Endothelial cell of umbilical vein (primary cell): ENCODE results near the gene ROPN1B. TPM values are rescaled to one million over a fixed set of nuclear protein-coding genes. Genes with fewer than 3 reads are reported as not detected.

Experiments
- BruUV-seq: library from RNA; stranded (reverse); fragments of 400-500 nt; replicated peaks from 2 replicates; lab custom pipeline; 2021; lab: Mats Ljungman, UMichigan
- CTCF ChIA-PET: fragments of 300-600, 350-600 bp; sonication (Branson Sonifier 250); formaldehyde crosslinking; loops from one replicate; lab custom pipeline; 2021; ENCODE audit warnings: antibody characterized with exemption, inconsistent platforms; lab: Charles Lee
- POLR2A ChIA-PET: fragments of 300-600, 350-600 bp; sonication (Branson Sonifier 250); formaldehyde crosslinking; loops from one replicate; lab custom pipeline; 2021; ENCODE audit warnings: antibody characterized with exemption, inconsistent platforms; lab: Charles Lee
- DNase-seq: peaks from one replicate; pipeline ENCODE4 v3.0.0-alpha.2; 2011; ENCODE audit warnings: low read depth, low spot score
- FAIRE-seq: peaks from 2 replicates; lab custom pipeline; 2011; peaks lifted over from hg19 to GRCh38; lab: Jason Lieb, UNC
- H2AFZ ChIP-seq: 2 replicates; pipeline ENCODE4 v1.6.0; 2012; ENCODE audit warnings: low read depth, low read length, control low read depth, inconsistent platforms
- H3K27ac ChIP-seq: 2 replicates; pipeline ENCODE4 v1.5.1; 2011; ENCODE audit warnings: low read depth, mild to moderate bottlenecking, control low read depth, low read length, moderate library complexity; ENCODE audit not compliant: insufficient read depth
- H3K27me3 ChIP-seq, 2 experiments: 2 replicates each; pipeline versions ENCODE4 v1.6.0 to v1.6.1; 2011; ENCODE audit warnings: low read length in 2 of 2, mixed read lengths in 1 of 2; ENCODE audit not compliant: control insufficient read depth in 2 of 2, insufficient read depth in 2 of 2
- H3K36me3 ChIP-seq, 2 experiments: 2 replicates in 1 of 2; 3 replicates in 1 of 2; pipeline ENCODE4 v1.5.1; 2011; ENCODE audit warnings: low read length in 2 of 2, mild to moderate bottlenecking in 1 of 2, moderate library complexity in 1 of 2; ENCODE audit not compliant: control insufficient read depth in 2 of 2, insufficient read depth in 2 of 2; ENCODE audit errors: extremely low read depth in 1 of 2
- H3K4me1 ChIP-seq: 3 replicates; pipeline ENCODE4 v1.5.1; 2011; ENCODE audit warnings: mild to moderate bottlenecking, low read length; ENCODE audit not compliant: control insufficient read depth, insufficient read depth; ENCODE audit errors: extremely low read depth
- H3K4me2 ChIP-seq: 2 replicates; pipeline ENCODE4 v1.6.1; 2011; ENCODE audit warnings: low read length, control low read depth, mixed read lengths; ENCODE audit not compliant: insufficient read depth
- H3K4me3 ChIP-seq, 3 experiments: fragments of 200-600 bp in 1 of 3; sonication (generic), shearing (Covaris generic) in 1 of 3; replicated peaks in 1 of 3; 2 replicates each; pipeline ENCODE4 v1.5.1; 2011 to 2016; ENCODE audit warnings: control low read depth in 3 of 3, low read length in 3 of 3, mild to moderate bottlenecking in 2 of 3, inconsistent platforms in 1 of 3, low read depth in 1 of 3, moderate library complexity in 1 of 3; ENCODE audit not compliant: insufficient read depth in 1 of 3
- H3K79me2 ChIP-seq: 2 replicates; pipeline ENCODE4 v1.6.0; 2012; ENCODE audit warnings: low read length, inconsistent platforms; ENCODE audit not compliant: control insufficient read depth, insufficient read depth
- H3K9ac ChIP-seq: replicated peaks from 2 replicates; pipeline ENCODE3; 2011; ENCODE audit warnings: low read length, control low read depth; ENCODE audit not compliant: insufficient read depth; ENCODE audit errors: extremely low read depth
- H3K9me1 ChIP-seq: replicated peaks from 3 replicates; pipeline ENCODE4 v1.6.0; 2011; ENCODE audit warnings: mild to moderate bottlenecking, low read length; ENCODE audit not compliant: control insufficient read depth, insufficient read depth; ENCODE audit errors: extremely low read depth
- H3K9me3 ChIP-seq: replicated peaks from 2 replicates; pipeline ENCODE4 v1.5.1; 2012; ENCODE audit warnings: low read length, inconsistent platforms; ENCODE audit not compliant: control insufficient read depth, insufficient read depth
- H4K20me1 ChIP-seq: replicated peaks from 2 replicates; pipeline ENCODE3; 2011; ENCODE audit warnings: mild to moderate bottlenecking, low read length; ENCODE audit not compliant: control insufficient read depth, insufficient read depth; ENCODE audit errors: extremely low read depth
- EZH2 ChIP-seq: IDR thresholded peaks from 2 replicates; pipeline ENCODE4 v1.6.1; 2012; ENCODE audit warnings: borderline replicate concordance, low read depth, mild to moderate bottlenecking, moderate library complexity, low read length, inconsistent platforms; ENCODE audit not compliant: severe bottlenecking
- FOS ChIP-seq: IDR thresholded peaks from 2 replicates; pipeline ENCODE4 v1.6.1; 2011; ENCODE audit warnings: mild to moderate bottlenecking, low read length, moderate library complexity, borderline replicate concordance; ENCODE audit not compliant: insufficient read depth
- GATA2 ChIP-seq: IDR thresholded peaks from 2 replicates; pipeline ENCODE4 v1.7.0; 2011; ENCODE audit warnings: low read depth, mild to moderate bottlenecking, moderate library complexity, mixed read lengths, low read length; ENCODE audit not compliant: insufficient read length, insufficient read depth
- JUN ChIP-seq: IDR thresholded peaks from 2 replicates; pipeline ENCODE4 v1.6.1; 2011; ENCODE audit warnings: borderline replicate concordance, low read depth; ENCODE audit not compliant: insufficient read length, insufficient read depth
- MAX ChIP-seq: IDR thresholded peaks from 2 replicates; pipeline ENCODE4 v1.6.1; 2011; ENCODE audit not compliant: insufficient read depth, insufficient read length
- MYC ChIP-seq: IDR thresholded peaks from one replicate; pipeline ENCODE4 v1.6.1; 2011; ENCODE audit warnings: mild to moderate bottlenecking, low read depth, low read length
- POLR2A ChIP-seq: IDR thresholded peaks from 2 replicates; pipeline ENCODE4 v1.6.1; 2012; ENCODE audit warnings: low read depth, mild to moderate bottlenecking, control low read depth, low read length
- POLR2AphosphoS5 ChIP-seq: IDR thresholded peaks from 2 replicates; pipeline ENCODE4 v1.6.1; 2012; ENCODE audit warnings: low read depth, mild to moderate bottlenecking, control low read depth, low read length, moderate library complexity; ENCODE audit not compliant: insufficient read depth
- dilution Hi-C: fragments of 300-500 bp; cut with MboI; formaldehyde crosslinking; loops from one replicate; pipeline ENCODE4 v1.15.0; 2019; ENCODE audit warnings: low sequenced_read_pairs; ENCODE audit not compliant: extremely low pct_ligation_motif_present
- intact Hi-C: fragments of 100-400 bp; cut with micrococcal nuclease; formaldehyde crosslinking; loops from one replicate; pipeline ENCODE4 v1.10.0; 2022
- polyA plus RNA-seq, 4 experiments: library from polyadenylated mRNA; depleted of rRNA in 3 of 4; stranded (reverse) in 3 of 4; unstranded in 1 of 4; fragments of >200 nt; gene quantifications; 2 replicates each; pipeline versions ENCODE4 v1.2.1 to v1.2.3, GENCODE V29; 2011 to 2012; ENCODE audit warnings: missing spikeins in 1 of 4
- total RNA-seq: library from RNA; stranded (reverse); gene quantifications from 2 replicates; pipeline ENCODE4 v1.2.3, GENCODE V29; 2021
- TF ChIP-seq, protein P1 (sequence below), 2 donors: IDR thresholded peaks; 1 replicate in 1 of 2; 2 replicates in 1 of 2; pipeline ENCODE4 v1.5.1; 2011; ENCODE audit warnings: low read length in 2 of 2, mild to moderate bottlenecking in 2 of 2, moderate library complexity in 2 of 2, control low read depth in 1 of 2, inconsistent platforms in 1 of 2, low read depth in 1 of 2; ENCODE audit not compliant: insufficient read depth in 1 of 2; ENCODE audit errors: extremely low read depth in 1 of 2

ROPN1B gene
- total and polyA plus RNA-seq, 2 donors (not counting 3 experiments of a cell fraction or from before 2014, with no cell fraction given) = not detected

DNA sequence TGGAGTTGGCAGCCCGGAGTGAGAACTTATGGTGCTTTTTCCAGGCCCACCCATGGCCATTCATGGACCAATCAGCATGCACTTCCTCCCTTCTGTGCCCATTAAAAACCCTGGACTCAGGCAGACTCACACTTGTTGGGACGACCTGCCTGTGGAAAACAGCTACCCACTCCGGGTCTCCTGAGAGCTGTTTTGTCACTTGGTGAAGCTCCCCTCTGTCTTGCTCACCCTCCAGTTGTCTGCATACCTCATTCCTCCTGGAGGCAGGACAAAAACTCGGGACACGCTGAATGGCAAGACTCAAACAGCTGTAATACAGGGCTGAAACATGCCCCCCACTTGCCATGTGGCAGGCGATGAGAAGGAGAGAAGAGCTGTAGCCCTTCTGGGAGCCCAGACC, 35.2 kb downstream of the ROPN1B start:
- H3K27me3 ChIP-seq = no peaks in the 10 kb centered on the region
- intact Hi-C loops = no loop called here
- no peak overlapping the region for H3K27ac ChIP-seq
- no peaks in the 10 kb centered on the region for H3K4me1 ChIP-seq
- no peak overlapping the region for H3K9ac ChIP-seq
- ChIA-PET CTCF (no interaction called here), POLR2A (no interaction called here)
- BruUV-seq = no TSS peak
- H3K9me3 ChIP-seq = no peaks in the 10 kb centered on the region
- DNase-seq (no peak), FAIRE-seq (no peak)
- no peaks in the 10 kb centered on the region for H3K9me1 ChIP-seq
- no peaks in the 10 kb centered on the region for H3K79me2 ChIP-seq
- dilution Hi-C loops = no loop called here
- TF ChIP-seq POLR2A (no peak), JUN (no peak), GATA2 (no peak), FOS (no peak), EZH2 (no peak), MYC (no peak), POLR2AphosphoS5 (no peak), MAX (no peak)
- TF ChIP-seq, protein P1, sequence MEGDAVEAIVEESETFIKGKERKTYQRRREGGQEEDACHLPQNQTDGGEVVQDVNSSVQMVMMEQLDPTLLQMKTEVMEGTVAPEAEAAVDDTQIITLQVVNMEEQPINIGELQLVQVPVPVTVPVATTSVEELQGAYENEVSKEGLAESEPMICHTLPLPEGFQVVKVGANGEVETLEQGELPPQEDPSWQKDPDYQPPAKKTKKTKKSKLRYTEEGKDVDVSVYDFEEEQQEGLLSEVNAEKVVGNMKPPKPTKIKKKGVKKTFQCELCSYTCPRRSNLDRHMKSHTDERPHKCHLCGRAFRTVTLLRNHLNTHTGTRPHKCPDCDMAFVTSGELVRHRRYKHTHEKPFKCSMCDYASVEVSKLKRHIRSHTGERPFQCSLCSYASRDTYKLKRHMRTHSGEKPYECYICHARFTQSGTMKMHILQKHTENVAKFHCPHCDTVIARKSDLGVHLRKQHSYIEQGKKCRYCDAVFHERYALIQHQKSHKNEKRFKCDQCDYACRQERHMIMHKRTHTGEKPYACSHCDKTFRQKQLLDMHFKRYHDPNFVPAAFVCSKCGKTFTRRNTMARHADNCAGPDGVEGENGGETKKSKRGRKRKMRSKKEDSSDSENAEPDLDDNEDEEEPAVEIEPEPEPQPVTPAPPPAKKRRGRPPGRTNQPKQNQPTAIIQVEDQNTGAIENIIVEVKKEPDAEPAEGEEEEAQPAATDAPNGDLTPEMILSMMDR (IDR thresholded peaks at IDR 0.05; ENCODE audit: extremely low read depth in 1 of 2, insufficient read depth in 1 of 2, low read depth in 1 of 2, low read length in 2 of 2) = no peak
- no peak overlapping the region for H3K4me3 ChIP-seq
- peaks cover 0 to 20% of the 10 kb centered on the region in 2 experiments for H3K36me3 ChIP-seq
- H2AFZ ChIP-seq = no peak overlapping the region
- H4K20me1 ChIP-seq = no peaks in the 10 kb centered on the region
- no peak overlapping the region for H3K4me2 ChIP-seq
